HG02798 (cell line): ENCODE data around the gene EIF6.
"Not testable (repeated sequence)": the region's sequence is repeated elsewhere in the genome, so short reads cannot be mapped to it uniquely, and the experiment has no call there.

Experiments used
- ATAC-seq: cut with Tn5 transposase; IDR thresholded peaks from one replicate; pipeline ENCODE4 v1.9.1; 2021; ENCODE audit warnings: mild to moderate bottlenecking; ENCODE audit not compliant: unreplicated experiment, poor library complexity

The EIF6 gene

DNA sequence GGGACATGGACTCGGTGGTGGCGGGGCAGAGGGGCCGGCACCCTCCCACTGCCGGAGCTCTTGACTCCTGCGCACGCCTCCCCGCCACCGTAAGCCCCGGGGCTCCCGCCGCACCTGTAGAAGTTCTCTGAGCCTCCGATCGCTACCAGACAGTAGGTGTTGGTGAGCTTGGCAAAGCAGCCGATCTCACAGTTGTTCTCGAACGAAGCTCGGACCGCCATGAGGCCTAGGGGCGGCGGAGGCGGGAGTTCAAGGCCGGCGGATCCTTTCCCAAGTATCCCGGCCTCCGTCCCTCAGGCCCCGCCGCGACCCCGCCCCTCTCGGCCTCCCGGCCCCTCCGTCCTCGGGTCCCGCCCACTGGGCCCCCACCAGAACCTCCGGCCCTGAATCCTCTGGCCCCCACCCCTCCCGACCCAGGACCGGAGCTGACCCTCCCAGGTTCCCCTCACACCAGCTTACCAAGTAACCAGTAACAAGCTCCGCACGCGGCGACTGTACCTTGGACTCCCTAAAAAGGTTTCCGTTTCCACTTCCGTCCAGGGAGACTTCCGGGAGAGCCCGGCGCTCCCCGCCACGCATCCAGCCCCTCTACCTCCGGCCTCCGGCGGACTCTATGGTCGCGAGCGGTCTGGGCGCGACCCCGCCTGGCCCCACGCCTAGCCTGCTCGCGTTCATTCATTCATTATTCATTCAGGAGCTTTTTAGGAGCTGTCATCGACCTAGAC, at the start of gene EIF6:
TSS of gene EIF6 (minus strand) at position 506 of the 725 bp plus-strand sequence. CDS start at position 221, 285 bp downstream.
- peak; percentile 82 for ATAC-seq

DNA sequence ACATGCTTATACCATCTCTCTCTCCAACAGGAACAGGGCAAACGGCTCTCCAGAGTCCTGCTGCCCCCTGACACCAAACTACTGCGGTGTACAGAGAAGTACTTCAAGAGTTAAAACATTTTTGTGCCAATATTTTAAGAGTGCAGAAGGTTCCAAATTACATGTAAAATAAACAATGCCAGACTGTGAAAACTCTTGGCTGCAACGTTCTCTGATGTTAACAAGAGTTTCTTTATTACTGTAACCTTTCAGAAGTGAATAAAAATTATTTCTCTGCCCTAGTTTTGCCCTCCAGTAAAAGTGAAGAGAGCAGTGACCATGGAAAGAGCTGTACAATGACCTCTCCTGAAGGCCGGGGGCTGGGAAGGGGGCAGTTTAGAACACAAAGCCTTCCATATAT, 49.0 kb upstream of the EIF6 start:
- no peak for ATAC-seq

DNA sequence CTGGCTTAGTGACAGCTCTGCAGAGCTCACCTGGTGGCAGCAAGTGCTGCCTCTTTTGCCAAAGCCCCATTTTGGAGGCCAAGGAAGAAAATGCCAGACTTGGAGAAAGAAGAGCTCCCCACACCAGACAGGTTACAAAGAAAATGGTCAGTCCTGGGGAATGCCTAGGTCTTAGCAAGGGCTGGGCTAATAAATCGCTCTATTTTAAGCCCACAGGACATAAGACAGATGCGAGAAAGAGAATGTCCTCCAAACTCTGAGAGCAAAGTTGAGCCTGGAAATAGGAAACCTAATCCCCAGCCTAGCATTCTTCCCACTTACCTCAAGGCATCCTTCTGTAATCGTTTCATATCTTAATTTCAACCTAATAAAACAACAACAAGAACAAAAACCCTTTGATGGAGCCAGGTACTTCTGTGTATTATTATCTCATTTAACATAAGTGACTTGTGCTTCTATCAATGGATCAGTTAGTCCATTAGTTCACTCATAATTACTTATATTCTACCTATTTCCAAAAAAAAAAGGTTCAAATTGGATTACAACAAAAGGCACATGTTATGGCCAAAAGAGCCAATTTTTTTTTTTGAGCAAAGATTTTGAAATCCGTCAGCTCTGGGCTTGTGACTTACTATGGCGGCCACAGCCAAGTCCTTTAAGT, 48.1 kb upstream of the EIF6 start:
- ATAC-seq: no peak

GRCh38 chr20:35329435-35330139, 45.0 kb upstream of the EIF6 start:
- ATAC-seq: no peak

GRCh38 chr20:35328689-35329088, 44.1 kb upstream of the EIF6 start:
- no peak for ATAC-seq

- ATAC-seq: no peak
These were observed 43.6 kb upstream of the EIF6 start for GRCh38 chr20:35328095-35328685.

- ATAC-seq: no peak
These were observed 42.8 kb upstream of the EIF6 start for GRCh38 chr20:35327074-35327976.

DNA sequence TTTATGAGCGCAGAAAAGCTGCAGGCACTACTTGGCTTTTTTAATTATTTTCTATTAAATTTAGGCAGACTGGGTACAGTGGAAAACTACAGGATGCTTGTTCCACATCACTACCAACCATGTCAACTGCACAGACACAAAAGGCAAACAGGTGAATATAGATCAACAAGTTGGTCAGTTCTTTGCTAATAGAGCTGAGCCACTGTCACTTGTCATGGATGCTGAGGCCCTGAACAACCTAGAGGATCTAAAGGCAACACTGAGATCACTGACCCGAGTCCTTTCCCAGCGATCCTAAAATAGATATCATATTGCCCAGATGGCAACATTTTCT, 42.1 kb upstream of the EIF6 start:
- no peak for ATAC-seq

DNA sequence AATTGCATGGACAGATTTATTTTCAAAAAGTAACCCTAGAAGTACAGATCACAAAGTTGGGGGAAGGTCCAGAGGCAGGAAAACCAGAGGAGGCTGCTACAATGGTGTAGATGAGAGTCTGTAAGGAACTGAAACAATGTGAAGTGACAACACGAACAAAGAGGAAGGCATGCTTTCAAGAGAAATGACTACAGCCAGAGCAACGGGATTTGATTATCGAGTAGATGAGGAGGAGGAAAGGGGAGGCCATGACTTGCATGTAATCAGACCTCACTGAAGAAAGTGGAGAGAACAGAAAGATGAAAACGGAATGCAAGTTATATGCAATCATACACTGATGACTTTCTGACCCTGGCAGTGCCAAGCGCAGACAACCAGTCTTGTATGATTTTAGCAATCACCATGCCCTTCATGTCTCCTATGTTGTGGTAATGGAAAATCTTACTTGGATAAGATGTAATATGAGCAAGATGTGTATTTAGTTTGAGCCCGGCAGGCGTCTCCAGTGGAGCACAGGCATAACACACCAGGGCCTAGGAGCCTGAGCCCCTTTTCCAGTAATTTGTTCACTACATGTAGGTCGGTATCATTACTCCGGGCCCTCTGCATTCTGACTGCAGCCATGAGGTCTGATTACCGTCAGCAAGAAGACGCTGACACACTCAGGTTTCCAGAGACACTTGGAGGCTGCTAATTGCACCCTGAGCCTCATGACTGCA, 41.6 kb upstream of the EIF6 start:
- ATAC-seq: no peak

DNA sequence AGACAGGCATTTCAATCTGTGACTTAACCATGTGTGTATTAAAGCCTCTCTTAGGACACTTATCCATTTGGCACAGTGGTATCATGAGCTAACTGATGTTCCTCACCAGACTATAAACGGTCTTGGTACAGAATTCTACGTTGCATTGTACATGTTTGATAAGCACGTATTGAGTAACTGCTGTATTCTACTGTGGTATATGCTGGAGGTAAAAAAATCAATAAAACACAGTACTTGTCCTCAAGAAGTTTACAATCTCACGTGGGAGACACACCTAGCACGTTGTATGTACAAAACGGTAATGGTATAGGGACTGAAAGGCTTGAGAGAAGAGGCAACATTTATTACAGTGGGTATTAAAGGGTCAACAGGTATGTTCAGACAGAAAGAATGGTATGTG, 40.8 kb upstream of the EIF6 start:
- ATAC-seq: no peak

DNA sequence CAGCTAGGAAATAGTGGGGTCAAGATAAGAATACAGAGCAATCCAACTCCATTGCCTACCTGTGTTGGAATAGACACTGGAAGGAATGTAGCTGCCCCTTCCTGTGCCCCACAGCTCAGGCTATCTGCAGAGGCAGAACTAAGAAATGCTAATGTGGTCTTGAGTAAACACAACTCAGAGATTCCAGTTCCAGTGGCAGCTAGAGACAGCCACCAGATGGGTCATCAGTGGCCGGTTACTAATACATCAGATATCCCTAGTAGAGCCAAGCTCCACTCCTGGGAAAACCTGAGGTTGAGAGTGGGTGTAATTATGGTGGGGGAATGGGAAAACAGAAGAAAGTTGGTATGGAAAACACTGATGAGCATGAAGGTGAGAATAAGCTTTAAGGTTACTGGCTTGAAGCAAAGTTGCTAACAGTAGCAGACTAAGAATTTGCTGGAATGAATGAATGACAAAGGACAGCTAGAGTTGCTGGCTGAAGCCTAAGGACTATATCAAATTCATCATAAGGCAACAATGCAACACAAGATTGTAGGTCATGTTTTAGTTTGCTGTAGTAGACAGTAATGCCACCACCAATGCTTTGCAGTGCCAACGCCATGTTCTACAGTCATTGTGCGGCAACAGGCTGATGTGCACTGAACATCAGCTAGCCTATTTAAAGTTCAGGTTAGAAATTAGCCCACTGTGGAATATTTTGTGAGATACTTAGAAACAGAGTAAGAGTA, 36.0 kb upstream of the EIF6 start:
- ATAC-seq: no peak

DNA sequence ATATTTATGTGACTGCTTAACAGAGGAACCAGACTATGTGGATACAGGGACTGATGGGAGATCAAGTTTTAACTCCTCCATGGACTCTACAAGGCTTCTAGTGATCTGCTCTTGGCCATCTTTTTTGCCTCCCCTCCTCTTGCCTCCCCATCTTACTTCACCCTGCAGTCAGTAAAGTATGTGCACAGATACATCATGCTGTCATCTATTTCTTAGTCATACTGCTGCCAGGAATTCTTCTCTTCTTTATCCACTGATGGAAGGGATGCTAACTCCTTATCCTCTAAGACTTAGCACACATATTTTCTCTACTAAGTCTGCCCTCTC, 35.3 kb upstream of the EIF6 start:
- no peak for ATAC-seq

DNA sequence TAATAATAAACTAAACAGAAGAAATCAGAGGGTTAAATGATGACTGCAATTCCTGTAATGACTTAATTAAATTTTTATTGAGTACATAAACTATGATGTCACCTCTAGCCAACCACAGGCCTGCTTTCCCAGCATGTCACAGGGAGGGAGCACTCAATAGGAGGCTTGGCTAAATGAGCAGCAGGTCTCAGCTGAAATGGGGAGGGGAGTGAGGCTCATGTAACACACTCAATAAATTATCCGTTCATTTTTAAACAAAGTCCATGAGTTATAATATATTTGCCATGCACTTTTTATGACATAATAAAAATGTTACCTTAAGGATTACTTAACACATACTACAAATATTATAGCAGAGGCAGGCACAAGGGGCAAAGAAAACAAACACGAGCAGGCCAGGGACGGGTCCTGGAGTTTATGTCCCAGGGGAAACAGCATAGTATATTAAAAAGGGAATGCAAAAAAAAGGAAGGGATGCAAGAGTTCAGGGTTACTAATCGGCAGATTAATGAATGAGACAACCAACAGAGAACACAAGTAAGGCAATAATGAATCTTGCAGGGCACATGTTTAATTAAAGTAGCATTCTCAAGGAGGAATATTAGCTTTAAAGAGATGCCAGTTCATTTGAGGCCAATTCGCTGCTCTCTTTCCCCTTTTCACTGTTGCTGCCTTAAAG, 34.8 kb upstream of the EIF6 start:
- ATAC-seq: no peak

DNA sequence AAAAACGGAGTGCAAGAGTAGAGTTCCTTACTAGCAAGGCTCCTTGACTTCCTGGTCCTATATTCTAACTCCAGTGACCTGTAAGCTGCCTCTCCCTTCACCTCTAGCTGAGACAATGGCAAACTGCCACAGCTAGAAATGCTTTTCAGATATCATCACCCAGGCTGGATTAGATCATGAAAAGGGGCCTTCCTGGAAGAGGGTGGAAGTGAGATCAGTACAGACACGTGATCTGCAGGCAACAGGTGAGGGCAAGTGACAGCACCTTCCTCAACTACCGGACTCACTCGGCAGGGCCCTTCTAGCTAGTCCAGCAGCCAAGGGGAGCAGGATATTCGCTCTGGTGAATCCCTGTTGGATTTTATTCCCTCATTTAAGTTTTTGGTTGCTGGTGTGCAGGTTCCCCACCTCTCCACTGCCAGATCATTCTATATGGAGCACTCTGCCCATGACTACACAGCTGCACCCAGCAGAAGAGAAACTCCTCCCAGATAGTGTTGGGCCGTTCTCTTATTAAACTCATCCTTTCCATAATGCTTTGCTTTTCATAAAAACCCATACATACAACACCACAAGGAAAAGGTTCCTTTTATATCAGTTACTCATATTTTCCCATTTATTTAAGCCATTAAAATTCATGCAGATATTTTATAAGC, 34.1 kb upstream of the EIF6 start:
- ATAC-seq: no peak

GRCh38 chr20:35317416-35318210, 33.0 kb upstream of the EIF6 start:
- ATAC-seq: no peak

DNA sequence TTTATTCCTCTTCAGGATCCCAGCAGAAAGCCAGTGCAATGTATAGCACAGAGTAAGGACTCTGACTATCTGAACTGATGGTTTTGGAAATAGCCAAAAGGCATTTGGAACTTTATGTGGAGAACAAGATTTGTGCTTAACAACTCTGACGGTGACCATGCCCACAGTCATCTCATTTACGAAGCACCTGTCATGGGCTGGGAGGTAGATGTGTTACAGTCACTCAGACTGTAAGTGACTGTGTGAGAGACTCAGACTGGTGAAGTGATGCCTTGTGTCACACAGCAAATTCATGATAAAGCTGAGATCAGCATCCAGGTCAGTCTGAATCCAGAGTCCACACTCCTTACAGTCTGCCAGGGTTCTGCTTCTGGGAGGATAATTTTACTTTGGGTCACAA, 31.5 kb upstream of the EIF6 start:
- no peak for ATAC-seq

- ATAC-seq: not testable (repeated sequence)
These were observed 31.1 kb upstream of the EIF6 start for GRCh38 chr20:35315632-35316020.
